GM13977 (cell line): ENCODE measurements around the gene LDHAL6B.

Experiments
- DNase-seq: peaks from one replicate; pipeline ENCODE4 v3.0.0; 2012; ENCODE audit warnings: low spot score
- CTCF ChIP-seq: IDR thresholded peaks from 2 replicates; pipeline ENCODE4 v1.5.1; 2012; ENCODE audit warnings: mild to moderate bottlenecking, control low read depth; ENCODE audit not compliant: insufficient read depth; ENCODE audit errors: extremely low read depth, missing control alignments
- in situ Hi-C: fragments of 300-500 bp; cut with MboI; formaldehyde crosslinking; loops from one replicate; pipeline ENCODE4 v1.12.0; 2022; ENCODE audit warnings: low sequenced_read_pairs, low pct_unique_long_range_greater_than_20kb, mixed read lengths, inconsistent platforms; ENCODE audit not compliant: unreplicated experiment

LDHAL6B gene

GRCh38 chr15:59178151-59178695, 28.4 kb upstream of the LDHAL6B start:
- in situ Hi-C loops, result no loop called here
- TF ChIP-seq CTCF, result no peak
- DNase-seq, result no peak

- no peak for TF ChIP-seq CTCF
- in situ Hi-C loops, result no loop called here
Observed at GRCh38 chr15:59179717-59180116, 26.9 kb upstream of the LDHAL6B start.

GRCh38 chr15:59180945-59181600, 25.6 kb upstream of the LDHAL6B start:
- DNase-seq, result no peak
- in situ Hi-C loops, result no loop called here
- TF ChIP-seq CTCF, result no peak

More at GRCh38 chr15:59179717-59180116, 26.9 kb upstream of the LDHAL6B start:
- DNase-seq, result no peak

- no peak for TF ChIP-seq CTCF
- no peak for DNase-seq
- in situ Hi-C loops, result no loop called here
Observed at GRCh38 chr15:59185725-59186124, 20.9 kb upstream of the LDHAL6B start.

- in situ Hi-C loops, result no loop called here
- TF ChIP-seq CTCF, result no peak
- no peak for DNase-seq
Observed at GRCh38 chr15:59186501-59186900, 20.1 kb upstream of the LDHAL6B start.

GRCh38 chr15:59189241-59189640, 17.4 kb upstream of the LDHAL6B start:
- no peak for DNase-seq
- in situ Hi-C loops, result no loop called here
- no peak for TF ChIP-seq CTCF
